HCT116 (cell line): Measurements from ENCODE around the gene SLC38A3. TPM values are rescaled to one million over a fixed set of nuclear protein-coding genes. Genes with fewer than 3 reads are reported as not detected.

Experiments
- ATAC-seq: fragments of 200-7000 bp; cut with Tn5 transposase; 2 replicates; pipeline ENCODE4 v1.9.1; 2020; ENCODE audit warnings: mild to moderate bottlenecking, moderate library complexity
- BruUV-seq: library from RNA; stranded (reverse); fragments of 400-500 nt; replicated peaks from 2 replicates; lab custom pipeline; 2021; lab: Mats Ljungman, UMichigan
- CTCF ChIA-PET: fragments of 300-600 bp; sonication (Branson Sonifier 250); formaldehyde crosslinking; loops from one replicate; lab custom pipeline; 2021; ENCODE audit warnings: antibody characterized with exemption; lab: Charles Lee
- POLR2A ChIA-PET: fragments of 300-600, 350-600 bp; sonication (Branson Sonifier 250); formaldehyde crosslinking; loops from one replicate; lab custom pipeline; 2021; ENCODE audit warnings: antibody characterized with exemption; lab: Charles Lee
- RAD21 ChIA-PET, 2 experiments: fragments of 300-600 bp; sonication (Branson Sonifier 250); formaldehyde crosslinking; loops; one replicate each; lab custom pipeline; 2023; ENCODE audit warnings: low total read pairs in 2 of 2; ENCODE audit not compliant: uncharacterized antibody in 2 of 2, unreplicated experiment in 2 of 2, low non-redundant PET in 1 of 2; lab: Charles Lee
- DNase-seq: peaks from one replicate; pipeline ENCODE4 v3.0.0-alpha.2; 2010; ENCODE audit warnings: low read depth, low spot score
- H2AFZ ChIP-seq: fragments of 200-600 bp; shearing (Covaris generic), sonication (generic); 2 replicates; pipeline ENCODE4 v1.6.1; 2017; ENCODE audit warnings: low read depth, mixed run types, mixed read lengths, antibody characterized with exemption, low read length; ENCODE audit not compliant: poor library complexity, severe bottlenecking
- H3K27ac ChIP-seq: 2 replicates; pipeline ENCODE4 v1.5.1; 2012; ENCODE audit warnings: low read depth, low read length
- H3K27me3 ChIP-seq: fragments of 200-600 bp; sonication (generic); 2 replicates; pipeline ENCODE4 v1.6.1; 2016; ENCODE audit warnings: mixed run types, low read length, mixed read lengths; ENCODE audit not compliant: insufficient read depth
- H3K36me3 ChIP-seq, 2 experiments: fragments of 200-500 bp in 1 of 2; fragments of 200-600 bp in 1 of 2; sonication (Bioruptor generic) in 1 of 2; sonication (generic) in 1 of 2; 2 replicates each; pipeline versions ENCODE4 v1.5.1 to v1.6.1; 2014 to 2016; ENCODE audit warnings: low read length in 2 of 2, inconsistent platforms in 1 of 2, mixed read lengths in 1 of 2, mixed run types in 1 of 2; ENCODE audit not compliant: insufficient read depth in 2 of 2, control insufficient read depth in 1 of 2
- H3K4me1 ChIP-seq, 2 experiments: fragments of 200-600 bp in 1 of 2; sonication (generic) in 1 of 2; 2 replicates each; pipeline versions ENCODE4 v1.5.1 to v1.6.1; 2012 to 2017; ENCODE audit warnings: low read length in 2 of 2, inconsistent platforms in 1 of 2, mild to moderate bottlenecking in 1 of 2, mixed read lengths in 1 of 2, mixed run types in 1 of 2, moderate library complexity in 1 of 2; ENCODE audit not compliant: insufficient read depth in 2 of 2, control insufficient read depth in 1 of 2
- H3K4me2 ChIP-seq: fragments of 200-600 bp; sonication (generic); 2 replicates; pipeline ENCODE4 v1.6.1; 2017; ENCODE audit warnings: mixed run types, low read length, mixed read lengths
- H3K4me3 ChIP-seq, 2 experiments: fragments of 200-600 bp in 1 of 2; sonication (generic) in 1 of 2; replicated peaks in 1 of 2; 2 replicates each; pipeline ENCODE4 v1.5.1; 2011 to 2016; ENCODE audit warnings: low read length in 2 of 2, control low read depth in 1 of 2, low read depth in 1 of 2, mild to moderate bottlenecking in 1 of 2, mixed read lengths in 1 of 2, mixed run types in 1 of 2
- H3K79me2 ChIP-seq: fragments of 200-600 bp; sonication (generic); 2 replicates; pipeline ENCODE4 v1.6.1; 2017; ENCODE audit warnings: mild to moderate bottlenecking, mixed run types, low read length, moderate library complexity, mixed read lengths; ENCODE audit not compliant: insufficient read depth
- H3K9ac ChIP-seq: fragments of 200-600 bp; sonication (generic); 2 replicates; pipeline ENCODE4 v1.6.1; 2016; ENCODE audit warnings: low read length, mixed read lengths
- H3K9me2 ChIP-seq: fragments of 200-600 bp; sonication (generic), shearing (Covaris generic); 2 replicates; pipeline ENCODE4 v1.6.1; 2017; ENCODE audit warnings: mixed run types, mild to moderate bottlenecking, moderate library complexity; ENCODE audit not compliant: insufficient read depth
- H3K9me3 ChIP-seq, 2 experiments: fragments of 200-500 bp in 1 of 2; fragments of 200-600 bp in 1 of 2; sonication (Bioruptor generic) in 1 of 2; sonication (generic) in 1 of 2; 2 replicates each; pipeline ENCODE4 v1.6.1; 2014 to 2017; ENCODE audit warnings: low read length in 2 of 2, mixed read lengths in 2 of 2, inconsistent platforms in 1 of 2, low read depth in 1 of 2, mild to moderate bottlenecking in 1 of 2, mixed run types in 1 of 2, moderate library complexity in 1 of 2; ENCODE audit not compliant: control insufficient read depth in 1 of 2, insufficient read depth in 1 of 2
- H4K20me1 ChIP-seq: fragments of 200-600 bp; sonication (generic), shearing (Covaris generic); 2 replicates; pipeline ENCODE4 v1.6.1; 2017; ENCODE audit warnings: mixed run types, mild to moderate bottlenecking, moderate library complexity; ENCODE audit not compliant: insufficient read depth
- CBX3 ChIP-seq: IDR thresholded peaks from 2 replicates; pipeline ENCODE4 v1.6.1; 2012; ENCODE audit warnings: low read depth
- EGR1 ChIP-seq: IDR thresholded peaks from 2 replicates; pipeline ENCODE4 v1.6.1; 2012; ENCODE audit warnings: low read depth
- ELF1 ChIP-seq: IDR thresholded peaks from 2 replicates; pipeline ENCODE4 v1.6.1; 2012; ENCODE audit warnings: low read depth, borderline replicate concordance
- FOSL1 ChIP-seq: IDR thresholded peaks from 2 replicates; pipeline ENCODE4 v1.6.1; 2012; ENCODE audit warnings: low read depth
- JUND ChIP-seq: IDR thresholded peaks from 2 replicates; pipeline ENCODE4 v1.6.1; 2012
- POLR2AphosphoS5 ChIP-seq: IDR thresholded peaks from 2 replicates; pipeline ENCODE4 v1.6.1; 2011; ENCODE audit warnings: mild to moderate bottlenecking, low read depth, low read length, moderate library complexity
- TCF7L2 ChIP-seq: IDR thresholded peaks from 2 replicates; pipeline ENCODE4 v1.7.0; 2011; ENCODE audit warnings: borderline replicate concordance, inconsistent platforms; ENCODE audit not compliant: insufficient read depth, insufficient read length; ENCODE audit errors: extremely low read depth
- YY1 ChIP-seq: IDR thresholded peaks from 2 replicates; pipeline ENCODE4 v1.6.1; 2011; ENCODE audit warnings: low read length, low read depth, moderate library complexity, mild to moderate bottlenecking; ENCODE audit not compliant: insufficient replicate concordance; ENCODE audit errors: extremely low read depth
- ZFX ChIP-seq: fragments of 450-650 bp; IDR thresholded peaks from 2 replicates; pipeline ENCODE4 v1.6.1; 2017
- intact Hi-C: fragments of 100-400 bp; cut with micrococcal nuclease; formaldehyde crosslinking; loops from 2 replicates; pipeline ENCODE4 v1.10.0; 2022
- total RNA-seq: library from RNA; stranded (reverse); gene quantifications from one replicate; pipeline ENCODE4 v1.2.1, GENCODE V29; 2021; ENCODE audit not compliant: unreplicated experiment
- TF ChIP-seq, protein P1 (sequence below), 3 experiments: fragments of 200-600 bp in 1 of 3; sonication (generic) in 1 of 3; IDR thresholded peaks in 2 of 3; conservative IDR thresholded peaks in 1 of 3; 2 replicates each; pipeline ENCODE4 v1.5.1; 2012 to 2017; ENCODE audit warnings: low read depth in 2 of 3, low read length in 2 of 3, antibody characterized with exemption in 1 of 3, borderline replicate concordance in 1 of 3, control low read depth in 1 of 3, mild to moderate bottlenecking in 1 of 3, mixed read lengths in 1 of 3, mixed run types in 1 of 3, moderate library complexity in 1 of 3; ENCODE audit not compliant: insufficient read depth in 1 of 3
- TF ChIP-seq, protein P2 (sequence below): IDR thresholded peaks from 2 replicates; pipeline ENCODE4 v1.6.1; 2011; ENCODE audit warnings: mild to moderate bottlenecking, low read length, moderate library complexity; ENCODE audit not compliant: insufficient replicate concordance; ENCODE audit errors: extremely low read depth
- TF ChIP-seq, protein P3 (sequence below): IDR thresholded peaks from 2 replicates; pipeline ENCODE4 v1.6.1; 2012

SLC38A3 gene
- total RNA-seq, 1 experiment from 2014 or later = 3.1 TPM

DNA sequence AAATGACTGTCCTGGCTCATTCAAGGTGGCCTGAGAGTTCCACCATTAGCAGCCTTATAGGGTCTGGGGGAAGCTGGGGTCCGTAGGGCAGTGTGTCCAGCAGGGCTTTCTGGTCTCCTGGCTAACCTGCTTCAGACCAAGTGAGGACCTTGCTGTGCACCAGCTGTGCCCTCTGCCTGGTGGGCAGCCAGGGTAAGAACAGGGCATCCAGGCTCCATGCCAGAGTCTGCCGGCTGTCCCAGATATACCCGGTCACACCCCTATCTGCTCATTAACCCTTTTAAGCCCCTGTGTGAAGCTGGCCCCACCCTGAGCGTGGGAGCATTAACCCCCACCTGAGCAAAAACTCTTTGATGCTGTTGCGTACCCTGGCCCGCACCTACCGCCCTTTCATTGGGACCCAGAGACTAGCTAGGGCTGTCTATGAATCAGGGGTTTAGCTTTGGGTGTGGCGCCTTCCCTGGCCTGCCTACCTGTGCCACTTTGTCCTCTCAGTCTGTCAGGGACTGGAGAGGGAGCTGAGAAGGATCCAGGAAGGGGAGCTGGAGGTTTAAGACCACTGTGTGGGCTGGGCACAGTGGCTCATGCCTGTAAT is 32.3 kb upstream of the SLC38A3 start:
- no peak overlapping the region for H3K9ac ChIP-seq
- peaks cover 2 to 34% of the 10 kb centered on the region in 2 experiments; a peak in 3 of 4 replicates for H3K4me1 ChIP-seq
- POLR2A ChIA-PET = no interaction called here
- H3K36me3 ChIP-seq = no peaks in the 10 kb centered on the region
- H3K4me3 ChIP-seq = no peak overlapping the region
- H3K9me2 ChIP-seq = no peaks in the 10 kb centered on the region
- H4K20me1 ChIP-seq = no peaks in the 10 kb centered on the region
- H3K27me3 ChIP-seq = no peaks in the 10 kb centered on the region
- DNase-seq = no peak
- H3K79me2 ChIP-seq = no peaks in the 10 kb centered on the region
- peak overlapping the region; percentile 27 for H3K4me2 ChIP-seq
- TF ChIP-seq CBX3 = no peak
- TF ChIP-seq FOSL1 = no peak
- no peak for TF ChIP-seq ZFX
- TF ChIP-seq, protein P1, sequence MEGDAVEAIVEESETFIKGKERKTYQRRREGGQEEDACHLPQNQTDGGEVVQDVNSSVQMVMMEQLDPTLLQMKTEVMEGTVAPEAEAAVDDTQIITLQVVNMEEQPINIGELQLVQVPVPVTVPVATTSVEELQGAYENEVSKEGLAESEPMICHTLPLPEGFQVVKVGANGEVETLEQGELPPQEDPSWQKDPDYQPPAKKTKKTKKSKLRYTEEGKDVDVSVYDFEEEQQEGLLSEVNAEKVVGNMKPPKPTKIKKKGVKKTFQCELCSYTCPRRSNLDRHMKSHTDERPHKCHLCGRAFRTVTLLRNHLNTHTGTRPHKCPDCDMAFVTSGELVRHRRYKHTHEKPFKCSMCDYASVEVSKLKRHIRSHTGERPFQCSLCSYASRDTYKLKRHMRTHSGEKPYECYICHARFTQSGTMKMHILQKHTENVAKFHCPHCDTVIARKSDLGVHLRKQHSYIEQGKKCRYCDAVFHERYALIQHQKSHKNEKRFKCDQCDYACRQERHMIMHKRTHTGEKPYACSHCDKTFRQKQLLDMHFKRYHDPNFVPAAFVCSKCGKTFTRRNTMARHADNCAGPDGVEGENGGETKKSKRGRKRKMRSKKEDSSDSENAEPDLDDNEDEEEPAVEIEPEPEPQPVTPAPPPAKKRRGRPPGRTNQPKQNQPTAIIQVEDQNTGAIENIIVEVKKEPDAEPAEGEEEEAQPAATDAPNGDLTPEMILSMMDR (IDR thresholded peaks at IDR 0.05 in 2 of 3, conservative IDR thresholded peaks at IDR 0.05 in 1 of 3; ENCODE audit: borderline replicate concordance in 1 of 3, insufficient read depth in 1 of 3, low read depth in 2 of 3, low read length in 2 of 3) = no peak
- TF ChIP-seq POLR2AphosphoS5 = no peak
- no peak for TF ChIP-seq EGR1
- TF ChIP-seq, protein P2, sequence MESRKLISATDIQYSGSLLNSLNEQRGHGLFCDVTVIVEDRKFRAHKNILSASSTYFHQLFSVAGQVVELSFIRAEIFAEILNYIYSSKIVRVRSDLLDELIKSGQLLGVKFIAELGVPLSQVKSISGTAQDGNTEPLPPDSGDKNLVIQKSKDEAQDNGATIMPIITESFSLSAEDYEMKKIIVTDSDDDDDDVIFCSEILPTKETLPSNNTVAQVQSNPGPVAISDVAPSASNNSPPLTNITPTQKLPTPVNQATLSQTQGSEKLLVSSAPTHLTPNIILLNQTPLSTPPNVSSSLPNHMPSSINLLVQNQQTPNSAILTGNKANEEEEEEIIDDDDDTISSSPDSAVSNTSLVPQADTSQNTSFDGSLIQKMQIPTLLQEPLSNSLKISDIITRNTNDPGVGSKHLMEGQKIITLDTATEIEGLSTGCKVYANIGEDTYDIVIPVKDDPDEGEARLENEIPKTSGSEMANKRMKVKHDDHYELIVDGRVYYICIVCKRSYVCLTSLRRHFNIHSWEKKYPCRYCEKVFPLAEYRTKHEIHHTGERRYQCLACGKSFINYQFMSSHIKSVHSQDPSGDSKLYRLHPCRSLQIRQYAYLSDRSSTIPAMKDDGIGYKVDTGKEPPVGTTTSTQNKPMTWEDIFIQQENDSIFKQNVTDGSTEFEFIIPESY = no peak
- TF ChIP-seq TCF7L2 = no peak
- TF ChIP-seq, protein P3, sequence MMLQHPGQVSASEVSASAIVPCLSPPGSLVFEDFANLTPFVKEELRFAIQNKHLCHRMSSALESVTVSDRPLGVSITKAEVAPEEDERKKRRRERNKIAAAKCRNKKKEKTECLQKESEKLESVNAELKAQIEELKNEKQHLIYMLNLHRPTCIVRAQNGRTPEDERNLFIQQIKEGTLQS = no peak
- no peak for TF ChIP-seq ELF1
- no peak for TF ChIP-seq YY1
- no peak for TF ChIP-seq JUND
- H3K9me3 ChIP-seq = no peaks in the 10 kb centered on the region
- CTCF ChIA-PET = interaction anchor here (0.6 to 1.7 kb wide), 2 partner anchors 22 to 479 kb away, joined by 3 to 5 read pairs; no protein-coding TSS in a partner anchor
- no TSS peak for BruUV-seq
- RAD21 ChIA-PET = no interaction called here
- H3K27ac ChIP-seq = no peak overlapping the region
- intact Hi-C loops = no loop called here
- no peak overlapping the region for H2AFZ ChIP-seq
- no peak for ATAC-seq
